ENCODE results near the gene SLC1A7. TPM values are rescaled to one million over a fixed set of nuclear protein-coding genes. Genes with fewer than 3 reads are reported as not detected.

SLC1A7 gene
- total RNA-seq, 1 experiment from 2014 or later, result not detected

DNA sequence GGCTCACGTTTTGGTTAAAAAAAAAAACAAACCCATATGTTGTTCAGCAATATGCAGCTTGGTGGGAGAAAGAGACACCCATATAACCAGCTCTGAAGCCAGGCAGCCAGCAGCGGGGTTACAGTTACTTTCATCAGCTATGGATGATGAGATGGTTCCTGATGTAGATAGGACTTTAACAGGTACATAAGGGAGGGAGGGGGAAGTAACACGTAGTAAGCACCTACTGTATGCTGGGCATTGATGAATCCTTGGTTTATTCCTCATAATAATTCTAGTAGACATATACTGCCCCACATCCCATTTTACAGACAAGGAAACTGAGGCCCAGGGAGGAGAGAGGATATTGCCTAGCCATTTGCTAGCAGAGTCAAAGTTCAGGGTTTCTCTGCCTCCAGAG lies 2.0 kb downstream of the SLC1A7 start:
- DNase-seq (ENCODE audit: low read depth, low spot score), result no peak
- in situ Hi-C loops (cut with HindIII; ENCODE audit: low pct_unique_long_range_greater_than_20kb, low sequenced_read_pairs), result no loop called here

DNA sequence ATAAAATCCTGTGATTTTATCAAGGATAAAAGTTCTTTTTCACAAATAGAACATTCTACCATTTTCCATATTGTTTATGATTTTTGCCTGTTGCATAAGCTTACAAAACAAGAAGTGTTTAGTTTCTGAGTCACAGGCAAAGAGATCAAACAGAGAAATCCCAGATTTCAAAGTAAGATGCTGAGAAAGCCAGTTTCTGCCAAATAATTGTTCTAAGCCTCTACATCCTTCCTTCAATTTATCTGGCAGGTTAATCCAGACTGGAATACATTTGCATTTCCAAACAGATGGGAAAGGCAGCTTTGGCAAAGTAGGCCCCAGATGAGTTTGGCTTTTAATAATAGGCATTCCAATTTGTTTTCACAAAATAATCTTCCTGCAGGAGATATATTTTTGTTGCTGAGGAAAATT lies 2.5 kb downstream of the SLC1A7 start:
- DNase-seq (ENCODE audit: low read depth, low spot score), result no peak
- in situ Hi-C loops (cut with HindIII; ENCODE audit: low pct_unique_long_range_greater_than_20kb, low sequenced_read_pairs), result no loop called here

DNA sequence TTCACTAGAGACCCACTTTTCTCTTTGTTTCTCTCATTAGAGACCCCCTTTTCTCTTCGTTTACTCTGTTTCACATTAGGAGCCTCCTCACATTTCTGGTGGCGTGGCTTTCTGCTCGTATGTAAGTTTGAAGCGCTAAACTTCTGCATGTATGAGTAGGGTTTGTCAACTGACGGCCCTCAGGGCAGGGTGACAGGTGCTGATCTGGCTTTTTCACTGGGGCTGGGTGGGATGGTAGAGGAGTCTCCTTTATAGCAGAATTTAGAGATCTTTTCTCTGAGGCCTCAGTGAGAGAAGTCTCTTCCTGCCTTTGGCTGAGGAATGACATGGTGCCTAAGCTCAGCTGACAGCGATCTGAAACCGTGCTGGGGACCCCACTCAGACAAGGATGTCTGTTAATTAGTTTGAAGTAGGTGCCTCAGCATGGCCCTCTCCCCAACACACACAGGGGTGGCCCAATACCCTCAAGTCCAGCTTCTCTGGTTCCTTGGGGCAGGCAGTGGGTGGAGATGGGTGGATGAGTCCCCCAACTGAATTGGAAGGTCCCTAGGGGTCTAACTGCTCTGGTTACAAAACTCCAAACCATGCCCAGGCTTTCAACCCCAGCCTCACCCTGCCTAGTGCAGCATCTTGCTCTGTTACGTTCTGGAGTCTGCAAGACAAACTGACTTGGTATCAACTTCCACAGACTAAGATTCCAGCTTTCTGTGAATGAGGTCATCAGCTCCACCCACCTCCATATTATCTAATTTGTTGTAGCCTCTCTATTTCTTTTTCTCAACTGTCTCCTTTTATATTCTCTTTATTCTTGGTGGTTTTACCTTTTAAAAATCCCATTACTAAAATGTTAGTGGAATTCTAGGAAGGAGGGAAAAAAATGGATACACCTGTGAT lies 3.2 kb downstream of the SLC1A7 start:
- no peak for DNase-seq (ENCODE audit: low read depth, low spot score)
- in situ Hi-C loops (cut with HindIII; ENCODE audit: low pct_unique_long_range_greater_than_20kb, low sequenced_read_pairs), result no loop called here

DNA sequence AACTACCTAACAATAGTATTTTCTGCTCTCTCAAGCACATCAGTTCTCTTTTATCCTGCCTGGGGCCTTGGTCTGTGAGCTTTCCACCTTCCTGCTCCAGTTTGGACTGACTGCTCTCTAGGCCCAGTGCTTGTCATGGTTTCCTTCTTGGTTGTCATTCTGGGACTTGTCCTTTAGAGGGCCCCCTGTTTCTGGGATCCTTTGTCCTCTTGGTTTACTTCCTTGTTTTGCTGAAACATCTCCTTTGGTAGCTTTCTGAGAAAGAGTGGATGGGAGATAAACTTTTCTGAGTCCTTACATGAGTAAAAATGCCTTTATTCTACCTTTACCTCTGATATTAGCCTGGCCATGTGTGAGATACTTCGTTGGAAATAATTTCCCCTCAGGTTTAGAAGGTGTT lies 4.7 kb downstream of the SLC1A7 start:
- in situ Hi-C loops (cut with HindIII; ENCODE audit: low pct_unique_long_range_greater_than_20kb, low sequenced_read_pairs), result no loop called here
- DNase-seq (ENCODE audit: low read depth, low spot score), result peak; percentile 11

DNA sequence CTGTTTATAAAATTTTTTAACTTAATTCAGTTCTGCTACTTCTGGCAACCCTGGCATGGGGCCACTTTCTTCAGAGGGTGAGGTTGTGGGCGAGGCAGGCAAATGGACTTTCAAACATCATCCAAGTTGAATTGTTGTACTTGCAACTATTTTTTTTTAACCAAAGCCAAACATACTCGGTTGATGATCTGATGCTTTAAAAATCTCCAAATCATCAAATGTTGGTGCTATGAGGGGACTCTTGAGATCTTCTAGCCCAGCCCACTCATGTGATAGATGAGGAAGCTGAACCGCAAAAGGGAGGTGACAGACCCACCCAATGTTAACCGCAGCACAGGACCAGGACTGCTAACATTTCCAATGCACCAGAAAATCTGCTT lies 6.7 kb downstream of the SLC1A7 start:
- no peak for DNase-seq (ENCODE audit: low read depth, low spot score)
- in situ Hi-C loops (cut with HindIII; ENCODE audit: low pct_unique_long_range_greater_than_20kb, low sequenced_read_pairs), result no loop called here

DNA sequence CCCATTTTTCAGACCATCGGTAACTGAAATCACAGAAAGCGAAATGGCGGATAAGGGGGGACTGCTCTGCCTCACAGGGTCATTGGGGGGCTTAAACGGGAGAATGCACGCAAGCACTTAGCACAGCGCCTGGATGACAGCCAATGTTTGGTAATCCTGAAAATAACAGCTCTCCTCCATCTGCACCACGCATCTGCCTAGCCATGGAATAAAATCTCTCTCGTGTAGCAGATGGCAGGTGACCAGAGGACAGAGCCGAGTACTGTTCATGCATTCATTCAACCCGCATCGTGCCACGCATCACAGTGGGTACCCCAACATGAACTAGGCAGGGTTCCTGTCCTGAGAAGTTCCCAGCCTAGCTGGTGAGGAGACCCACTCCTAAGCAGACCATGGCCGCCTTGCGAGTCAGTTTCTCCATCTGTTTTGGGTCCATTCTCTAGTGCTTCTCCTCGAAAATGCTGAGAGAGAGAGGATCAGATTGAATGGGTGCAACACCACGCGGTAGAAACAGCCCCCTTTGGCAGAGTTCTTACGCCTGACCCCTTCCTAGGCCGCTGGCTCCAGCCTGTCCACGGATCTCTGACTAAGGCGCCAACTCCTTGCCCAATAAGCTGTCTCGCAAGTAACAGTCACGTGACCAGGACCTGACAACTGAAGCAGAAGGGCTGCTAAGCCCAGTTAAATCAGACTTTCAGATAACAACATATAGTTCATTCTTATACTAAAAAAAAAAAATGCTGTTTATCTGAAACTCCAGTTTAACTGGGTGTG lies 7.3 kb downstream of the SLC1A7 start:
- no peak for DNase-seq (ENCODE audit: low read depth, low spot score)
- in situ Hi-C loops (cut with HindIII; ENCODE audit: low pct_unique_long_range_greater_than_20kb, low sequenced_read_pairs), result no loop called here

DNA sequence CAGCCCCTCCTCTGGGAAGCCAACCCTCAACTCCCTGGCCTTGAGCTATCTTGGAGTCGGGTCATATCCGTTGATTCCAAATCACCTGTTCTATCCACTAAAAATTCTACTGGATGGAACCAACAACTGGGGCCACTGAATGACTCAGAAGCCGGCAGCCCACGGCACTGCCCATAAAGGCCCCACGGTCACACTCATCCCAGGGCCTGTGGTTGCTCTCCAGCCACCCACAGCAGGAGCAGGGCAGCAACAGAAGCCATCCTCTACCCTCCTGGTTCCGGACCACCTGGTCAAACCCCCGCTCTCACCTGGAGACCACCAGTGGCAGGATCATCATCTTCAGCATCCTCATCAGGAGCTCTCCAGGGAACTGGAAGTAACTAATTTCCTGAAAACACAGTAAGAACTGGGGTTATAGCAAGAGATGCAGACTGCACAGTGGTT lies 8.4 kb downstream of the SLC1A7 start:
- in situ Hi-C loops (cut with HindIII; ENCODE audit: low pct_unique_long_range_greater_than_20kb, low sequenced_read_pairs), result no loop called here
- no peak for DNase-seq (ENCODE audit: low read depth, low spot score)

DNA sequence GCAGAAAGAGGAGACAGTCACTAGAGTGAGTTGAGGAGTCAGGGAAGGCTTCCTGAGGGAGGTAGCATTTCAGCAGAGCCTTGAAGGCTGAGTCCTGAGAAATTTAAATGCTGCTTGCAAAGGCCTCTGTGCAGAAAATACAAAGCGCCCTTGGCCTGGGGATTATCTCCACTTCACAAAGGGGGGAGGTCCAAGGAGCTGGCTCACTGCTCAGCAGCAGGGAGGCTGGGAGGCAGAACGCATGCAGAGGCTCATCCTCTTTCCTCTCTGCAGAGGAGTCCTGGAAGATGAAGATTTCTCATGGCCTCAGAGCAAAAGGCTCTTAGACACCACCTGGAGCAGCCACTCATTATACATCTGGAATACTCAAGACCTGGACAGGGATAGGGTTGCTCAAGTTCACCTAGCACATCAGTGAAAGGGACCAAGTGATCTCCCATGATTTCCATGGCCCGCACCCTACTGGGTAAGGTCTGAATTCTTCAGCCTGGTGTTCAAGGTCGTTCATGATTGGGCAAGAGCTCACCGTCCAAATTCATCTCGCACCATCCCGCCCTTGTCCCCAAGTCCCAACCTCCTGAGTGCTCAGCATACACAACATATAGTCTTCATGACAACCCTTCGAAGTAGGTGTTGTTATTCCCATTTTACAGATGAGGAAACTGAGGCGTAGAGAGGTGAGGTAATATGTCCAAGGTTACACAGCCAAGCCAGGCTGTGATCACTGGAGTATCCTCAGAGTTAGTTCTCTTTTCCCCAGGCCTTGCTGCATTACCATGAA lies 9.0 kb downstream of the SLC1A7 start:
- in situ Hi-C loops (cut with HindIII; ENCODE audit: low pct_unique_long_range_greater_than_20kb, low sequenced_read_pairs), result no loop called here

DNA sequence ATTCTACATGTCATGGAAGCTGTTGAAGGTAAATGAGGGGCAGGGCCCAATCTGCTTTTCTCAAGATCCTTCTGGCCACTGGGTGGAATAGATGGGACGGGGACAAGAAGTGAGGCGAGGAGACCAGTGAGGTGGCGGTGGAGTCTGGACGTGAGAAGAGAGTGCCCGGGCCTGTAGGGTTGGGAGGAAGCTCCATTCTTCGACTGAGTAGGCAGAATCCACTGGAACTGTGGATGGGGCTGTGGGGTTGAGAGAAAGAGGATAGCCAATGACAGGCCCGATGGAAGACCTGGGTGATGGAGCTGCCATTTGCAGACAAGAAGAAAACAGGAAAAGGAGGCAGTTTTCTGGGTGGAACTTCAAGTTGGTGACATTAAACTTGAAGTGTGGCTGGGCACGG lies 10.3 kb downstream of the SLC1A7 start:
- no peak for DNase-seq (ENCODE audit: low read depth, low spot score)
- in situ Hi-C loops (cut with HindIII; ENCODE audit: low pct_unique_long_range_greater_than_20kb, low sequenced_read_pairs), result no loop called here

More for the DNA sequence above, 9.0 kb downstream of the SLC1A7 start:
- no peak for DNase-seq (ENCODE audit: low read depth, low spot score)

DNA sequence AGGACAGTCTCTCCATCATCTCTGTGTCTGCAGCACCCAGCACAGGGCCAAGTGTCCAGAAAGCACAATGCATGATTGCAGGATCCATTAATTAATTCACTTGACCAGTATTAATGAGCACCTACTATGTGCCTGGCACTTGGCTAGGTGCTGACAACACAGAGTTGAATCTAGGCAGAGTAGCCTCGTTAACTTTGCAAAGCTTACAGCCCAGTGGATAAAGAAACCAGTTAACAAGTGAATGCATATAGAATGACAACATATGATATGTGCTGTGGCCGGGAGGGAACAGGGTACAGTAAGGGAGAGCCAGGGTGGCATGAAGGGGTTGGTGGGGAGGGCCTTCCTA lies 10.9 kb downstream of the SLC1A7 start:
- no peak for DNase-seq (ENCODE audit: low read depth, low spot score)
- in situ Hi-C loops (cut with HindIII; ENCODE audit: low pct_unique_long_range_greater_than_20kb, low sequenced_read_pairs), result no loop called here

DNA sequence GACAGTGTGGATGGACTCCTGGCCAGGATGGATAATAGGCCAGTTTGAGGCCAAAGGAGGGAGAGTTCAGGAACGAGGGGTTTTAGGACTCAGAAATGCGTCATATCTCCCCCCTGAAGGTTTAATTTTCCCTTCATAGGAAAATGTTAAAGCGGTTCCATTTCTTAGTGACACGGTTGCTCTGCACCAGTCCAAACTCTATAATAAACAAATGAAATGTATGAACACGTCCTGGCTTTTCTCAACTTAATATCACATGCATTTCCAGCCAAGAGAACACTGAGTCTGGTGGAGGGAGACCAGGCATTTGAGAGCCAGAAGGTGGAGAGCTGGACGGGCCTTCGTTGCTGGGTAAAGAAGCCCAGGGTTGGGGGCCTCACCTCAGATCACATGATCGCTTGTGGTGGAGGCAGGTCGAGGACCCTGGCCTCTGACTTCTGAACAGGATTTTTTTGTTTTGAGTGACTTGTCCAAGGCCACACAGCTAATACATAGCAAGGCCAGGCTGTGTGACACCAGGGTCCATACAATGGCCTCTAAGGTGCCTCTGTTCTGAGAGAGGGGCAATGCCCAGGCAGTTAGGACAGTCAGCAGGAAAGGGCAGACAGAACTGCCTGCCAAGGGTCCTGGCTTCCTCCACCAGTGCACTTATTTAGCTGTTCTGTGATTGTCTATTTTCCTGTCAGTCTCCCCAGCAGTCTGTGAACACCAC lies 11.4 kb downstream of the SLC1A7 start:
- in situ Hi-C loops (cut with HindIII; ENCODE audit: low pct_unique_long_range_greater_than_20kb, low sequenced_read_pairs), result no loop called here
- DNase-seq (ENCODE audit: low read depth, low spot score), result no peak

DNA sequence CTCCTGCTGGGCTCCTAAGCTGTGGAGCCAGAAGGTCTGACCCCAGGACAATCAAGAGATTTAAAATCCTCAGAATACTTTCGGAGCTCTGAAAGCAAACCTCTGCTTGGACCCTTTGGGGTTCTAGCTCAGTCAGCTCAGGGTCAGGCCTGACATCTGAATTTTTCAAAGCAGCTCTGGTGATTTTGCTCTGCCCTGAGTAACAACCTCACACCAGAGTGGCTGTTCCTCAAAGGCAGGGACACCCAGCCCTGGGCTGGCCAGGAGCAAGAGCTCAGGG lies 11.9 kb downstream of the SLC1A7 start:
- no peak for DNase-seq (ENCODE audit: low read depth, low spot score)
- in situ Hi-C loops (cut with HindIII; ENCODE audit: low pct_unique_long_range_greater_than_20kb, low sequenced_read_pairs), result no loop called here

DNA sequence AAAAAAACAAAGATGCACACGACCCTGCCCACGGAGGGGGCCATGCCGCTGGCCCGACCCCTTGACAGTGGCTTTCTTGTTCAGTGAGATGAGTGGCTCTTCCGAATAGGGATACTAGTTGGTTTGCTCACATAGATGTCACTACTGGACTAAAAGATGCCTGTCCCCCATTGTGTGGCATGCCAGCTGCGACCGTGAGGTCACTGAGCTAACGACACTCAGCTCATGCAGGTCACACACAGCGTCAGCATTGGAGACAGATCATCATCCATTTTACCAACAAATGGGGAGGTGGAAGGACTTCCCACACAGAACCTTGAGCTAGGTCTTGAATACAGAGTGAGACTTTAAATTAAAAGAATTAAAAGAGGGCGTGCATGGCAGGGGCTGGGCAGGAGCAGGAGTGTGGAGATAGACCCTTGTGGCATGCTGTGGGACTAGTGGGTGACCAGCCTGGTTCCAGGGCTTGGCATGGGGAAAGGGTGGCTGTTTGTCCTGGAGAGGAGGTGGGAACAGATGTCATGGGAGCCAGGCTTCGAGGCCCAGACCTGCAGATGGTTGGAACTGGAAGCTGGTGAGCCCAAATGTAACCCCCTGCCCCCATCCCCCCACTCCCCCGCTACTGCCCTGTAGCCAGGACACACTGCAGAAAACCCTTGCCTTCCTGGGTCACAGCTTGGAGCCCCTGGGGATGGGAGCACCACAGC lies 12.4 kb downstream of the SLC1A7 start:
- in situ Hi-C loops (cut with HindIII; ENCODE audit: low pct_unique_long_range_greater_than_20kb, low sequenced_read_pairs), result no loop called here
- DNase-seq (ENCODE audit: low read depth, low spot score), result no peak

DNA sequence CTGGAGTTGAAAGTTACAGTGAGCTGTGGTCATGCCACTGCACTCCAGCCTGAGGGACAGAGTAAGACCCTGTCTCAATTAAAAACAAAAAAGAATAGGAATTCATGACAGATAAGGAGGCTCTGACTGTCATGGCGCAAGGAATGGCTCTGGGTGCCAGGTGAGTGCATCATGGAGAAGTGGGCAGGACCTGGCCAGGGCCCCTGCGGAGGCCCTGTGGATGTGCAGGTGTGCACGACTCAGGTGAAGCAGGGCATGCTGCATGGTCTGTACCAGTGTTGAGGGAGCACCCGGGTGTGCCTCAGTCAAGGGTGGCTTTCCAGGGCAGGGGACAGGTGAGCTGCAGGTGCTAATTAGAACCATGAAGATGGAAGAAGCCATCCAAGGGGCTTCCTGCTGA lies 14.0 kb downstream of the SLC1A7 start:
- in situ Hi-C loops (cut with HindIII; ENCODE audit: low pct_unique_long_range_greater_than_20kb, low sequenced_read_pairs), result no loop called here

DNA sequence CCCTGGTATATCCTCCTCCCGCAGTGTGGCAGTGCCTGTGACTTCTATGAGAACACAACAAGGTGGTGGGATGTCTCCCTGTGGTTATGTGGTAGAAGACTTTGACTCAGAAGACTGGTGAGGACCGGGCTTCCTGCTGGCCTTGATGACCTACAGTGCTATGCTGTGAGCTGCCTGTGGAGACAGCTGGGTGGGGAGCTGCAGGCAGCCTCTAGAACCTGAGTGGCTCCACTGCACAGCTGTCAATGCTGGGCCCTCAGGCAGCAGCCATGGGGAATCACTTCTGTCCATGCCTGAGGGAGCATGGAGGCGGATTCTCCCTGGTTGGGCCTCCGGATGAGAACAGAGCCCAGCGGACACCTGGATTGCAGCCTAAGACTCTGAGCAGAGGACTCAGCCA lies 14.9 kb downstream of the SLC1A7 start:
- DNase-seq (ENCODE audit: low read depth, low spot score), result no peak
- in situ Hi-C loops (cut with HindIII; ENCODE audit: low pct_unique_long_range_greater_than_20kb, low sequenced_read_pairs), result no loop called here

More for the DNA sequence above, 14.0 kb downstream of the SLC1A7 start:
- DNase-seq (ENCODE audit: low read depth, low spot score), result no peak

DNA sequence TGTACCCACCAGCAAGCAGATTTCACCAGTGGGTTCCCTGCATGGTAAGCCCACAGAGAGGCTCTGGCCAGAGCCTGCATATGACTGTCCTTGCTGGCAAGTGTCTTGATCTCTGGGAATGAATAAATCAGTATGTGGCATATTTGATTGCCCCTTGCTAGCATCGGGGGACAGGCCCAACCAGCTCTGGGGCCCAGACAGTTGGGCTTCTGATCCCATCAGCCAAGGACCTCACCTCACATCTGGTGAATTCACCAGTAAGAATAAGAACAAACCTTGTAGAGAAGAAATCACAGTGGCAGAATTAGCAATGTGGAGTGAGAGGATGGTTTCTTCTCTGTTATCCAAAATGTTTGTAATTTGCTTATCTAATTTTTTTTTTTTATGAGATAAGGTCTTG lies 15.9 kb downstream of the SLC1A7 start:
- in situ Hi-C loops (cut with HindIII; ENCODE audit: low pct_unique_long_range_greater_than_20kb, low sequenced_read_pairs), result no loop called here
- DNase-seq (ENCODE audit: low read depth, low spot score), result no peak

DNA sequence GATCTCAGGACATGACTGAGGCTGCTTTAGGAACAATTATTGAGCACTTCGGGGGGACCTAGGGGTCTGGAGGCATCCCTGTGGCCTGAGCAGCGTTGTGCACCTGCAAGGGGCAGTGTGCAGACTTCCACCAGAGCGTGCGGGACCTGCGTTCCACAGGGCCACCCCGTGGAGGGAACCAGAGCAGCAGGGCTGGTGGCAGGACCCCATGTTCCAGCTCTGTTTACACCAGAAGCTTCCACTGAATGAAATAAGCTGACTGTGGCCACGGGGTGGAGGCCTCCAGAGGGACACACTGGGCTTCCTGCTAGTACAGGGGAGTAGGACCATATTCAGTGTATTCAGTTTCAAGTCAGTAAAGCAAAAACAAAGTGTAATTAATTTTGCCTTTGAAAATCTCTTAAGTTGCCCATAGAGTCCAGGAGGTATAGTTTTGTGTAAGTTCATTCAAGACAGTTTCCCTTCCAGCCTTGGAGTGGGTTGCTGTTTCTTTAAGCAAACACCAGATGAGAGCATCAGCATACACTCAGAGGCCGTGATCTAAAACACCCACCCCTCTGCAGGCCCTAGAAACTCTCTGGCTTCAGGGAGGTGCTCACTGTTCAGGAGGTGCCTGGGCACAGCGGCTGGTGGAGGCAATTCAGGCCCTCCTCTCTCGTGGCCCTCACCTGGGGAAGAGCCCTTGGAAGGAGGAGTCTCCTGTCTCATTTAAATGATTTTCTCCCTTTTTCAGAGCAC lies 16.6 kb downstream of the SLC1A7 start:
- in situ Hi-C loops (cut with HindIII; ENCODE audit: low pct_unique_long_range_greater_than_20kb, low sequenced_read_pairs), result no loop called here
- DNase-seq (ENCODE audit: low read depth, low spot score), result no peak
